HG02870 (cell line): ENCODE measurements around the gene OGFR.

Experiments used
- ATAC-seq: cut with Tn5 transposase; IDR thresholded peaks from one replicate; pipeline ENCODE4 v1.9.1; 2021; ENCODE audit warnings: mild to moderate bottlenecking, moderate library complexity; ENCODE audit not compliant: unreplicated experiment

Gene OGFR

GRCh38 chr20:62782149-62782892 is 22.3 kb upstream of the OGFR start:
- ATAC-seq = no peak

- ATAC-seq = no peak
These were observed 21.7 kb upstream of the OGFR start for GRCh38 chr20:62782893-62783278.

GRCh38 chr20:62784497-62784896 is 20.1 kb upstream of the OGFR start:
- ATAC-seq = no peak

- ATAC-seq = no peak
These were observed 19.2 kb upstream of the OGFR start for GRCh38 chr20:62785393-62785792.

GRCh38 chr20:62786157-62786556 is 18.5 kb upstream of the OGFR start:
- no peak for ATAC-seq

GRCh38 chr20:62787321-62787720 is 17.3 kb upstream of the OGFR start:
- no peak for ATAC-seq

- no peak for ATAC-seq
These were observed 16.8 kb upstream of the OGFR start for GRCh38 chr20:62787866-62788265.

- no peak for ATAC-seq
These were observed 16.0 kb upstream of the OGFR start for GRCh38 chr20:62788607-62789006.

GRCh38 chr20:62790075-62790474 is 14.6 kb upstream of the OGFR start:
- no peak for ATAC-seq

GRCh38 chr20:62791301-62792181 is 13.1 kb upstream of the OGFR start:
- no peak for ATAC-seq

- ATAC-seq = no peak
These were observed 12.3 kb upstream of the OGFR start for GRCh38 chr20:62792182-62792939.

- ATAC-seq = no peak
These were observed 11.5 kb upstream of the OGFR start for GRCh38 chr20:62792940-62793756.

GRCh38 chr20:62793757-62794006 is 11.0 kb upstream of the OGFR start:
- no peak for ATAC-seq

- ATAC-seq = peak; percentile 65
These were observed 10.5 kb upstream of the OGFR start for GRCh38 chr20:62794007-62794724.

GRCh38 chr20:62795023-62795761 is 9.4 kb upstream of the OGFR start:
- no peak for ATAC-seq

- ATAC-seq = no peak
These were observed 7.7 kb upstream of the OGFR start for GRCh38 chr20:62796699-62797491.

GRCh38 chr20:62797671-62798532 is 6.7 kb upstream of the OGFR start:
- no peak for ATAC-seq

GRCh38 chr20:62799036-62799435 is 5.6 kb upstream of the OGFR start:
- no peak for ATAC-seq
